ENCODE results near the gene MAJIN.
A peak's percentile ranks its signal among the peaks of the same experiment; 100 is the strongest.

MAJIN gene

GRCh38 chr11:64888729-64889511 is 83.0 kb downstream of the MAJIN start (continued):
- TF ChIP-seq PATZ1 (tag by site-specific recombination; IDR thresholded peaks at IDR 0.05) (peak; percentile 16; the same call in 1 of the 2 replicates), EGR2 (tag by site-specific recombination; IDR thresholded peaks at IDR 0.05; ENCODE audit: low read depth) (peak; percentile 82), ZFP41 (tag by site-specific recombination; IDR thresholded peaks at IDR 0.05; ENCODE audit: borderline replicate concordance) (no peak), ZSCAN18 (tag by site-specific recombination; IDR thresholded peaks at IDR 0.05) (no peak), ZNF623 (tag by site-specific recombination; IDR thresholded peaks at IDR 0.05) (no peak), ZNF621 (tag by site-specific recombination; IDR thresholded peaks at IDR 0.05) (no peak), SCRT1 (tag by site-specific recombination; IDR thresholded peaks at IDR 0.05; ENCODE audit: borderline replicate concordance) (no peak), ZNF394 (tag by site-specific recombination; IDR thresholded peaks at IDR 0.05; ENCODE audit: borderline replicate concordance) (no peak), ZNF239 (tag by site-specific recombination; IDR thresholded peaks at IDR 0.05) (no peak), ZNF16 (tag by site-specific recombination; IDR thresholded peaks at IDR 0.05; ENCODE audit: low read depth) (no peak), GLI2 (tag by site-specific recombination; IDR thresholded peaks at IDR 0.05; ENCODE audit: borderline replicate concordance, low read depth) (no peak), ZNF248 (tag by site-specific recombination; IDR thresholded peaks at IDR 0.05) (no peak), ZNF341 (tag by site-specific recombination; IDR thresholded peaks at IDR 0.05; ENCODE audit: low read depth) (no peak), ZNF560 (tag by site-specific recombination; IDR thresholded peaks at IDR 0.05; ENCODE audit: borderline replicate concordance) (no peak), ZIC2 (tag by site-specific recombination; IDR thresholded peaks at IDR 0.05) (peak; percentile 78), ZNF175 (tag by site-specific recombination; IDR thresholded peaks at IDR 0.05) (no peak), ZXDB (tag by site-specific recombination; IDR thresholded peaks at IDR 0.05) (no peak), ZNF302 (tag by site-specific recombination; IDR thresholded peaks at IDR 0.05; ENCODE audit: low read depth) (no peak), ZNF596 (tag by site-specific recombination; IDR thresholded peaks at IDR 0.05) (no peak)
- TF ChIP-seq, protein P1, sequence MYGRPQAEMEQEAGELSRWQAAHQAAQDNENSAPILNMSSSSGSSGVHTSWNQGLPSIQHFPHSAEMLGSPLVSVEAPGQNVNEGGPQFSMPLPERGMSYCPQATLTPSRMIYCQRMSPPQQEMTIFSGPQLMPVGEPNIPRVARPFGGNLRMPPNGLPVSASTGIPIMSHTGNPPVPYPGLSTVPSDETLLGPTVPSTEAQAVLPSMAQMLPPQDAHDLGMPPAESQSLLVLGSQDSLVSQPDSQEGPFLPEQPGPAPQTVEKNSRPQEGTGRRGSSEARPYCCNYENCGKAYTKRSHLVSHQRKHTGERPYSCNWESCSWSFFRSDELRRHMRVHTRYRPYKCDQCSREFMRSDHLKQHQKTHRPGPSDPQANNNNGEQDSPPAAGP (tag by site-specific recombination; IDR thresholded peaks at IDR 0.05): peak; percentile 80
- TF ChIP-seq, protein P2, sequence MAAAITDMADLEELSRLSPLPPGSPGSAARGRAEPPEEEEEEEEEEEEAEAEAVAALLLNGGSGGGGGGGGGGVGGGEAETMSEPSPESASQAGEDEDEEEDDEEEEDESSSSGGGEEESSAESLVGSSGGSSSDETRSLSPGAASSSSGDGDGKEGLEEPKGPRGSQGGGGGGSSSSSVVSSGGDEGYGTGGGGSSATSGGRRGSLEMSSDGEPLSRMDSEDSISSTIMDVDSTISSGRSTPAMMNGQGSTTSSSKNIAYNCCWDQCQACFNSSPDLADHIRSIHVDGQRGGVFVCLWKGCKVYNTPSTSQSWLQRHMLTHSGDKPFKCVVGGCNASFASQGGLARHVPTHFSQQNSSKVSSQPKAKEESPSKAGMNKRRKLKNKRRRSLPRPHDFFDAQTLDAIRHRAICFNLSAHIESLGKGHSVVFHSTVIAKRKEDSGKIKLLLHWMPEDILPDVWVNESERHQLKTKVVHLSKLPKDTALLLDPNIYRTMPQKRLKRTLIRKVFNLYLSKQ (tag by site-specific recombination; IDR thresholded peaks at IDR 0.05; ENCODE audit: borderline replicate concordance): no peak
- TF ChIP-seq, protein P3, sequence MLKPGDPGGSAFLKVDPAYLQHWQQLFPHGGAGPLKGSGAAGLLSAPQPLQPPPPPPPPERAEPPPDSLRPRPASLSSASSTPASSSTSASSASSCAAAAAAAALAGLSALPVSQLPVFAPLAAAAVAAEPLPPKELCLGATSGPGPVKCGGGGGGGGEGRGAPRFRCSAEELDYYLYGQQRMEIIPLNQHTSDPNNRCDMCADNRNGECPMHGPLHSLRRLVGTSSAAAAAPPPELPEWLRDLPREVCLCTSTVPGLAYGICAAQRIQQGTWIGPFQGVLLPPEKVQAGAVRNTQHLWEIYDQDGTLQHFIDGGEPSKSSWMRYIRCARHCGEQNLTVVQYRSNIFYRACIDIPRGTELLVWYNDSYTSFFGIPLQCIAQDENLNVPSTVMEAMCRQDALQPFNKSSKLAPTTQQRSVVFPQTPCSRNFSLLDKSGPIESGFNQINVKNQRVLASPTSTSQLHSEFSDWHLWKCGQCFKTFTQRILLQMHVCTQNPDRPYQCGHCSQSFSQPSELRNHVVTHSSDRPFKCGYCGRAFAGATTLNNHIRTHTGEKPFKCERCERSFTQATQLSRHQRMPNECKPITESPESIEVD (tag by site-specific recombination; IDR thresholded peaks at IDR 0.05): no peak
- TF ChIP-seq, protein P4, sequence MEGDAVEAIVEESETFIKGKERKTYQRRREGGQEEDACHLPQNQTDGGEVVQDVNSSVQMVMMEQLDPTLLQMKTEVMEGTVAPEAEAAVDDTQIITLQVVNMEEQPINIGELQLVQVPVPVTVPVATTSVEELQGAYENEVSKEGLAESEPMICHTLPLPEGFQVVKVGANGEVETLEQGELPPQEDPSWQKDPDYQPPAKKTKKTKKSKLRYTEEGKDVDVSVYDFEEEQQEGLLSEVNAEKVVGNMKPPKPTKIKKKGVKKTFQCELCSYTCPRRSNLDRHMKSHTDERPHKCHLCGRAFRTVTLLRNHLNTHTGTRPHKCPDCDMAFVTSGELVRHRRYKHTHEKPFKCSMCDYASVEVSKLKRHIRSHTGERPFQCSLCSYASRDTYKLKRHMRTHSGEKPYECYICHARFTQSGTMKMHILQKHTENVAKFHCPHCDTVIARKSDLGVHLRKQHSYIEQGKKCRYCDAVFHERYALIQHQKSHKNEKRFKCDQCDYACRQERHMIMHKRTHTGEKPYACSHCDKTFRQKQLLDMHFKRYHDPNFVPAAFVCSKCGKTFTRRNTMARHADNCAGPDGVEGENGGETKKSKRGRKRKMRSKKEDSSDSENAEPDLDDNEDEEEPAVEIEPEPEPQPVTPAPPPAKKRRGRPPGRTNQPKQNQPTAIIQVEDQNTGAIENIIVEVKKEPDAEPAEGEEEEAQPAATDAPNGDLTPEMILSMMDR (tag by site-specific recombination; IDR thresholded peaks at IDR 0.05): no peak
- TF ChIP-seq, protein P5, sequence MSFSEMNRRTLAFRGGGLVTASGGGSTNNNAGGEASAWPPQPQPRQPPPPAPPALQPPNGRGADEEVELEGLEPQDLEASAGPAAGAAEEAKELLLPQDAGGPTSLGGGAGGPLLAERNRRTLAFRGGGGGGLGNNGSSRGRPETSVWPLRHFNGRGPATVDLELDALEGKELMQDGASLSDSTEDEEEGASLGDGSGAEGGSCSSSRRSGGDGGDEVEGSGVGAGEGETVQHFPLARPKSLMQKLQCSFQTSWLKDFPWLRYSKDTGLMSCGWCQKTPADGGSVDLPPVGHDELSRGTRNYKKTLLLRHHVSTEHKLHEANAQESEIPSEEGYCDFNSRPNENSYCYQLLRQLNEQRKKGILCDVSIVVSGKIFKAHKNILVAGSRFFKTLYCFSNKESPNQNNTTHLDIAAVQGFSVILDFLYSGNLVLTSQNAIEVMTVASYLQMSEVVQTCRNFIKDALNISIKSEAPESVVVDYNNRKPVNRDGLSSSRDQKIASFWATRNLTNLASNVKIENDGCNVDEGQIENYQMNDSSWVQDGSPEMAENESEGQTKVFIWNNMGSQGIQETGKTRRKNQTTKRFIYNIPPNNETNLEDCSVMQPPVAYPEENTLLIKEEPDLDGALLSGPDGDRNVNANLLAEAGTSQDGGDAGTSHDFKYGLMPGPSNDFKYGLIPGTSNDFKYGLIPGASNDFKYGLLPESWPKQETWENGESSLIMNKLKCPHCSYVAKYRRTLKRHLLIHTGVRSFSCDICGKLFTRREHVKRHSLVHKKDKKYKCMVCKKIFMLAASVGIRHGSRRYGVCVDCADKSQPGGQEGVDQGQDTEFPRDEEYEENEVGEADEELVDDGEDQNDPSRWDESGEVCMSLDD (tag by site-specific recombination; IDR thresholded peaks at IDR 0.05): no peak

Measured in HEK293 (cell line).